ENCODE results near the gene AMHR2. TPM values are rescaled to one million over a fixed set of nuclear protein-coding genes. Genes with fewer than 3 reads are reported as not detected.

Gene AMHR2
- total RNA-seq, 2 experiments from 2014 or later: not detected

DNA sequence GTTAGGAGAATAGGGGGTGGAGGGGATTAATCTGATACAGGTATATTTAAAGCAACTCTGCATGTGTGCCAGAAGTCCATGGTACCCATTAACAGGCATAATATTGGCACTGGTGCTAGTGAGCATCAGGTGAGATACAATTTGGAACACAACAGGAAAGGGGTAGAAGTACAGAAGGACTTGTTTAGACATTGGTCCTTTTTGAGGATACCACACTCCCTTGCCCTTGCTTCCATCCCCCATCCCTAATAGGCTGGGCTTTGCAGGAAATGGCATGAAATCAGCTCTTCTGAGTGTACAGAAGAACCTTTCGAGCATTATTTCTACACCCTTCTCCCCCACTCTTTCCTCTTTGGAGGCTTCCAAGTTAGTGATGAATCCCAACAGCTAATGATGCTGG, 44.6 kb downstream of the AMHR2 start:
- H3K4me1 Mint-ChIP-seq (ENCODE audit: low read depth): peaks cover 40% of the 10 kb centered on the region
- ChIA-PET POLR2A (interaction anchor here (43.3 to 54.1 kb wide), 2 partner anchors 1 to 19 kb away, joined by 1494 read pairs; partner anchors contain the start of genes MAP3K12, NPFF, PCBP2 and TARBP2), CTCF (interaction anchor here (1.1 to 1.3 kb wide), 2 partner anchors 13 to 15 kb away, joined by 3 read pairs; no protein-coding TSS in a partner anchor)
- H3K9me3 Mint-ChIP-seq: no peaks in the 10 kb centered on the region
- intact Hi-C loops (cut with micrococcal nuclease): no loop called here
- H3K4me3 Mint-ChIP-seq: no peak overlapping the region
- H3K36me3 Mint-ChIP-seq (ENCODE audit: low read depth): peaks cover 80% of the 10 kb centered on the region
- TF ChIP-seq, protein P1, sequence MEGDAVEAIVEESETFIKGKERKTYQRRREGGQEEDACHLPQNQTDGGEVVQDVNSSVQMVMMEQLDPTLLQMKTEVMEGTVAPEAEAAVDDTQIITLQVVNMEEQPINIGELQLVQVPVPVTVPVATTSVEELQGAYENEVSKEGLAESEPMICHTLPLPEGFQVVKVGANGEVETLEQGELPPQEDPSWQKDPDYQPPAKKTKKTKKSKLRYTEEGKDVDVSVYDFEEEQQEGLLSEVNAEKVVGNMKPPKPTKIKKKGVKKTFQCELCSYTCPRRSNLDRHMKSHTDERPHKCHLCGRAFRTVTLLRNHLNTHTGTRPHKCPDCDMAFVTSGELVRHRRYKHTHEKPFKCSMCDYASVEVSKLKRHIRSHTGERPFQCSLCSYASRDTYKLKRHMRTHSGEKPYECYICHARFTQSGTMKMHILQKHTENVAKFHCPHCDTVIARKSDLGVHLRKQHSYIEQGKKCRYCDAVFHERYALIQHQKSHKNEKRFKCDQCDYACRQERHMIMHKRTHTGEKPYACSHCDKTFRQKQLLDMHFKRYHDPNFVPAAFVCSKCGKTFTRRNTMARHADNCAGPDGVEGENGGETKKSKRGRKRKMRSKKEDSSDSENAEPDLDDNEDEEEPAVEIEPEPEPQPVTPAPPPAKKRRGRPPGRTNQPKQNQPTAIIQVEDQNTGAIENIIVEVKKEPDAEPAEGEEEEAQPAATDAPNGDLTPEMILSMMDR (IDR thresholded peaks at IDR 0.05): no peak
- peak overlapping the region; percentile 53 for H3K27ac Mint-ChIP-seq
- H3K27me3 Mint-ChIP-seq: no peaks in the 10 kb centered on the region
- no peak for DNase-seq
- ATAC-seq: no peak

DNA sequence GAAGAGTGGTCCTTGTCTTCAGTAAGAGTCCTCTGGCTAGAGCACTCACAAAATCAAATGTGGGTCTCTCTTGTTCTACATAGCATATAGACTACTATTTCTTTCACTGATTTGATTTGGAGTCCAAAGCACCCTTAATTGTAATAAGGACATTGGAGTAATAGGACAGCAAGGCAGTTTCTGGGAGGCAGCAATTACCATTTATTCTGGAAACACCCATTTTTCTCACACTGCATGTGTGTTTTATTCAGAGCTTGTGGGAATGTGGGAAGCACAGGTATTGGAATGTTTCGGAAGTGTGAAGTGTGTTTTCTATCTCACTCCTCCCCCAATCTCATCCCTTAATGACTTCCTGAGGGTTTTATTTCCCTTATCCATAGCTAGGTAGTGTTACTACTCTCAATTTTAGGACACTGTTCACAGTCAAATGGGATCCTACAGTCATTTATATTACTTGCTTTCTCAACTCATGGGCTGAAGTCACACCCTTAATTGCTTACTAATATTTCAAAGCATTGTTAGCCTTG, 48.5 kb downstream of the AMHR2 start:
- DNase-seq (no peak), ATAC-seq (no peak)
- TF ChIP-seq, protein P1 (IDR thresholded peaks at IDR 0.05): no peak
- Mint-ChIP-seq H3K4me1 (ENCODE audit: low read depth) (peaks cover 58% of the 10 kb centered on the region), H3K4me3 (no peak overlapping the region), H3K27me3 (no peaks in the 10 kb centered on the region), H3K36me3 (ENCODE audit: low read depth) (peaks cover 82% of the 10 kb centered on the region), H3K27ac (peak overlapping the region; percentile 76), H3K9me3 (no peaks in the 10 kb centered on the region)
- ChIA-PET POLR2A (interaction anchor here (1.0 to 54.1 kb wide), 3 partner anchors 5 to 205 kb away, joined by 4 to 1494 read pairs (median 1494); partner anchors contain the start of genes MAP3K12, NPFF, PCBP2 and TARBP2), CTCF (interaction anchor here (1.1 to 7.7 kb wide), 3 partner anchors 9 to 37 kb away, joined by 3 to 66 read pairs (median 6); partner anchors contain the start of gene NPFF)
- intact Hi-C loops (cut with micrococcal nuclease): loop anchor here (5.0 kb wide), 1 partner anchor 35 kb away; the partner anchor contains the start of gene NPFF

DNA sequence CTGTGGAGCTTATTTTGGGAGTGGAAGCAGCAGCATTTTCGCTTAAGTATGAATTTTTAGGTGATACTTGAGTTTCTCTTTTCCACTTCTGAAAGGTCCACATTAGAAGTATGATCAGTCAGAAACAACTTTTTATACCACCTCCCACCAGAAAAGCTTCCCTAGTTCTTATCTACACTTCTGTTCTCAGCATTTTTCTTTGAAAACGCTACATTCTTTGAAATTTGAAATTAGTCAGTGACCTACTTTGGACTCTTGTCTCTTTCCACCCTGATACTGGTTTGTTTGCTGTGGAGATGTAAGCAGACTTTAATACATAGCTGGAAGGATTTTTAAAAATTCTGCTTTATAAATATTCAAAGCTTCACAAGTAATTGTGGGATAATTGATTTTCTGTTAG, 50.4 kb downstream of the AMHR2 start:
- no peak for DNase-seq
- Mint-ChIP-seq H3K4me3 (peak overlapping the region; percentile 32), H3K4me1 (ENCODE audit: low read depth) (peaks cover 61% of the 10 kb centered on the region), H3K27me3 (no peaks in the 10 kb centered on the region), H3K9me3 (no peaks in the 10 kb centered on the region), H3K36me3 (ENCODE audit: low read depth) (peaks cover 74% of the 10 kb centered on the region), H3K27ac (peak overlapping the region; percentile 92)
- TF ChIP-seq, protein P1 (IDR thresholded peaks at IDR 0.05): no peak
- POLR2A ChIA-PET: interaction anchor here (0.9 to 54.1 kb wide), 4 partner anchors 6 to 108 kb away, joined by 3 to 1494 read pairs (median 749); partner anchors contain the start of genes MAP3K12, NPFF, PCBP2 and TARBP2
- CTCF ChIA-PET: interaction anchor here (0.7 to 7.7 kb wide), 10 partner anchors 8 to 448 kb away, joined by 3 to 66 read pairs (median 4); partner anchors contain the start of gene NPFF
- intact Hi-C loops (cut with micrococcal nuclease): loop anchor here (5.0 kb wide), 1 partner anchor 33 kb away; the partner anchor contains the start of gene NPFF
- no peak for ATAC-seq

DNA sequence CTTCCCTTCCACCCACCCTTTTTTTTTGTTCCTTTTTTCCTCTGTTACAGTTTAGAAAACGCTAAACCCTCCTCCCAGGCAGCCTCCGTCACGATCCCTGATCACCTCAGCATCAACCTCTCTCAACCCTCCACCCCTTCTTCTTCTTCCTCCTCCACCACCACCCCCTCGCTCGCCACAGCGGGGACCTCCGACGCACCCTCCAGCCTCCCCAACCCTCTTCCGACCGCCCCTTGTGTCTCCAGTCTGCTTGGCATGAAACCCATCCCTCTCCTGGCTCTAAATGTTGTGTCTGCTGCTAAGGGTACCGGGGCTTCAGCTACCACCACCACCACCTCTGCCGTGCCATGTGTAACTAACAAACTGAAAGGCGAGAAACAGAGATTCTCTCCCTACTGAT, 51.2 kb downstream of the AMHR2 start:
- peak overlapping the region; percentile 3 for H3K4me3 Mint-ChIP-seq
- DNase-seq (no peak), ATAC-seq (peak; percentile 31)
- H3K4me1 Mint-ChIP-seq (ENCODE audit: low read depth): peaks cover 61% of the 10 kb centered on the region
- peak overlapping the region; percentile 92 for H3K27ac Mint-ChIP-seq
- H3K27me3 Mint-ChIP-seq: no peaks in the 10 kb centered on the region
- peaks cover 75% of the 10 kb centered on the region for H3K36me3 Mint-ChIP-seq (ENCODE audit: low read depth)
- CTCF ChIA-PET: interaction anchor here (0.8 to 7.7 kb wide), 12 partner anchors 9 to 449 kb away, joined by 3 to 66 read pairs (median 4); partner anchors contain the start of genes AAAS and NPFF
- no peaks in the 10 kb centered on the region for H3K9me3 Mint-ChIP-seq
- TF ChIP-seq, protein P1 (IDR thresholded peaks at IDR 0.05): no peak
- intact Hi-C loops (cut with micrococcal nuclease): loop anchor here (5.0 kb wide), 1 partner anchor 32 kb away; the partner anchor contains the start of gene NPFF
- POLR2A ChIA-PET: interaction anchor here (0.9 to 54.1 kb wide), 5 partner anchors 7 to 464 kb away, joined by 3 to 1494 read pairs (median 4); partner anchors contain the start of genes MAP3K12, NPFF, PCBP2 and TARBP2
